PC-3 (cell line): Measurements from ENCODE around the gene GSTM2. TPM values are rescaled to one million over a fixed set of nuclear protein-coding genes. Genes with fewer than 3 reads are reported as not detected.

Source experiments
- ATAC-seq: fragments of 200-7000 bp; cut with Tn5 transposase; 2 replicates; pipeline ENCODE4 v1.9.1; 2020; ENCODE audit warnings: mild to moderate bottlenecking, moderate library complexity
- Bru-seq: library from RNA; stranded (reverse); fragments of 400-500 nt; gene quantifications from one replicate; lab custom pipeline; 2021; lab: Mats Ljungman, UMichigan
- BruChase-seq, 2 experiments: library from RNA; stranded (reverse); fragments of 400-500 nt; gene quantifications; one replicate each; lab custom pipeline; 2021; lab: Mats Ljungman, UMichigan
- BruUV-seq: library from RNA; stranded (reverse); fragments of 400-500 nt; replicated peaks from 2 replicates; lab custom pipeline; 2021; lab: Mats Ljungman, UMichigan
- CTCF ChIA-PET: fragments of 300-600 bp; sonication (Branson Sonifier 250); formaldehyde crosslinking; loops from one replicate; lab custom pipeline; 2022; ENCODE audit warnings: antibody characterized with exemption; lab: Charles Lee
- POLR2A ChIA-PET: fragments of 300-600 bp; sonication (Branson Sonifier 250); formaldehyde crosslinking; loops from one replicate; lab custom pipeline; 2022; ENCODE audit warnings: antibody characterized with exemption; ENCODE audit not compliant: unreplicated experiment; lab: Charles Lee
- DNase-seq: peaks from one replicate; pipeline ENCODE4 v3.0.0-alpha.2; 2015
- H2AFZ ChIP-seq: fragments of 300-600 bp; sonication (generic); 2 replicates; pipeline ENCODE4 v1.6.0; 2016; ENCODE audit warnings: antibody characterized with exemption, low read length
- H3F3A ChIP-seq: fragments of 300-600 bp; sonication (generic); one replicate; pipeline ENCODE4 v1.6.0; 2017; ENCODE audit warnings: antibody characterized with exemption, low read length, control low read depth, mild to moderate bottlenecking; ENCODE audit not compliant: unreplicated experiment
- H3K27ac ChIP-seq: fragments of 300-600 bp; sonication (generic); 2 replicates; pipeline ENCODE4 v1.5.1; 2016; ENCODE audit warnings: mild to moderate bottlenecking, low read length
- H3K27me3 ChIP-seq: fragments of 300-600 bp; sonication (generic); 2 replicates; pipeline ENCODE4 v1.6.1; 2016; ENCODE audit warnings: low read length, mixed read lengths
- H3K36me3 ChIP-seq: fragments of 300-600 bp; sonication (generic); 2 replicates; pipeline ENCODE4 v1.6.1; 2016; ENCODE audit warnings: low read depth, mixed run types, low read length, mixed read lengths
- H3K4me1 ChIP-seq: fragments of 300-600 bp; sonication (generic); 2 replicates; pipeline ENCODE4 v1.5.1; 2016; ENCODE audit warnings: low read length; ENCODE audit not compliant: insufficient read depth
- H3K4me2 ChIP-seq: fragments of 300-600 bp; sonication (generic); 2 replicates; pipeline ENCODE4 v1.6.0; 2016; ENCODE audit warnings: low read length
- H3K4me3 ChIP-seq: fragments of 300-600 bp; sonication (generic); 2 replicates; pipeline ENCODE4 v1.5.1; 2016; ENCODE audit warnings: mild to moderate bottlenecking, low read length, mixed read lengths
- H3K79me2 ChIP-seq: fragments of 300-600 bp; sonication (generic); 2 replicates; pipeline ENCODE4 v1.6.1; 2017; ENCODE audit warnings: low read length, mixed read lengths
- H3K9ac ChIP-seq: fragments of 300-600 bp; sonication (generic); 2 replicates; pipeline ENCODE4 v1.6.0; 2016; ENCODE audit warnings: mild to moderate bottlenecking, low read length
- H3K9me2 ChIP-seq: fragments of 300-600 bp; sonication (generic); replicated peaks from 2 replicates; pipeline ENCODE4 v1.6.1; 2016; ENCODE audit warnings: mixed run types, low read length, mixed read lengths
- H3K9me3 ChIP-seq: fragments of 300-600 bp; sonication (generic); 2 replicates; pipeline ENCODE4 v1.6.1; 2016; ENCODE audit warnings: low read length, mixed read lengths
- H4K20me1 ChIP-seq: fragments of 300-600 bp; sonication (generic); 2 replicates; pipeline ENCODE4 v1.6.1; 2016; ENCODE audit warnings: low read length, mixed read lengths
- CTCF ChIP-seq: fragments of 300-600 bp; sonication (generic); conservative IDR thresholded peaks from 2 replicates; pipeline ENCODE4 v1.5.1; 2017; ENCODE audit warnings: antibody characterized with exemption, low read depth, mild to moderate bottlenecking, low read length
- EZH2 ChIP-seq: fragments of 300-600 bp; sonication (generic); IDR thresholded peaks from one replicate; pipeline ENCODE4 v1.6.1; 2017; ENCODE audit warnings: antibody characterized with exemption, mild to moderate bottlenecking, low read length; ENCODE audit not compliant: unreplicated experiment
- EZH2phosphoT487 ChIP-seq: fragments of 300-600 bp; sonication (generic); IDR thresholded peaks from 2 replicates; pipeline ENCODE4 v1.6.1; 2018; ENCODE audit warnings: mild to moderate bottlenecking, antibody characterized with exemption, low read length, borderline replicate concordance
- intact Hi-C: fragments of 100-400 bp; cut with micrococcal nuclease; formaldehyde crosslinking; loops from 2 replicates; pipeline ENCODE4 v1.9.0; 2023
- long read RNA-seq: library from polyadenylated mRNA; unstranded; transcript quantifications from one replicate; pipeline ENCODE4 v2.0.0, GENCODE V29; 2021; ENCODE audit not compliant: unreplicated experiment
- total RNA-seq: library from RNA; depleted of rRNA; stranded (reverse); fragments of >200 nt; gene quantifications from 2 replicates; pipeline ENCODE4 v1.2.3, GENCODE V29; 2014; rRNA removed

Gene GSTM2
- total RNA-seq (29.0 and 38.6 TPM in 2 replicates), Bru-seq, nascent RNA (percentile 33 among the genes with signal in this experiment), BruChase-seq, experiment 1, labeled RNA remaining after a 6-hour chase (percentile 41 among the genes with signal in this experiment), BruChase-seq, experiment 2, labeled RNA remaining after a 2-hour chase (percentile 44 among the genes with signal in this experiment)
- long read RNA-seq, transcript GSTM2-201 (8 exons, 1,157 nt) = major isoform, 12 of 29 reads
- long read RNA-seq, partial matches to known transcripts = 3 of 29 reads
- long read RNA-seq, other reads (novel, unspliced or antisense) = 12 of 29 reads

- Histone ChIP-seq H3K4me3 (peak within 1 kb of the TSS; percentile 64), H3K36me3 (no peaks in the 10 kb centered on the region), H3K4me2 (peak within 1 kb of the TSS; percentile 75), H3K79me2 (no peaks in the 10 kb centered on the region), H3K9me3 (no peaks in the 10 kb centered on the region), H4K20me1 (no peaks in the 10 kb centered on the region), H3K27me3 (no peaks in the 10 kb centered on the region), H3F3A (no peaks in the 10 kb centered on the region), H3K9me2 (no peaks in the 10 kb centered on the region), H3K9ac (peak within 1 kb of the TSS; percentile 4; the same call in 1 of the 2 replicates), H3K4me1 (peaks cover 28% of the 10 kb centered on the region), H3K27ac (no peak within 1 kb of the TSS), H2AFZ (peak within 1 kb of the TSS; percentile 69)
- ATAC-seq (peak; percentile 99), DNase-seq (peak; percentile 86)
- ChIA-PET CTCF (no interaction called here), POLR2A (interaction anchor here (0.6 kb wide), 1 partner anchor 919 kb away, joined by 3 read pairs; no protein-coding TSS in a partner anchor)
- no TSS peak for BruUV-seq
- intact Hi-C loops = no loop called here
- TF ChIP-seq CTCF (no peak), EZH2 (no peak), EZH2phosphoT487 (no peak)
Observed at GRCh38 chr1:109667452-109668122, at the start of gene GSTM2. TSS of gene GSTM2 (plus strand) at chr1:109668057. CDS start at chr1:109668116, 59 bp downstream.

GRCh38 chr1:109618661-109619575 lies 48.9 kb upstream of the GSTM2 start:
- POLR2A ChIA-PET = interaction anchor here (0.5 to 2.0 kb wide), 2 partner anchors 70 to 225 kb away, joined by 4 to 7 read pairs; partner anchors contain the start of gene GNAI3
- intact Hi-C loops = no loop called here
- Histone ChIP-seq H3K36me3 (no peaks in the 10 kb centered on the region), H3K27ac (peak overlapping the region; percentile 21), H3K9me2 (no peaks in the 10 kb centered on the region), H3K4me3 (peak overlapping the region; percentile 95), H3K79me2 (peaks cover 43% of the 10 kb centered on the region), H2AFZ (peak overlapping the region; percentile 94), H3K9ac (peak overlapping the region; percentile 88), H3F3A (no peaks in the 10 kb centered on the region), H3K27me3 (no peaks in the 10 kb centered on the region), H3K4me2 (peak overlapping the region; percentile 99), H3K4me1 (peaks cover 24% of the 10 kb centered on the region), H4K20me1 (peaks cover 9% of the 10 kb centered on the region), H3K9me3 (no peaks in the 10 kb centered on the region)
- DNase-seq = no peak
- CTCF ChIA-PET = interaction anchor here (0.6 kb wide), 2 partner anchors 155 to 366 kb away, joined by 3 to 4 read pairs; partner anchors contain the start of gene AHCYL1
- TSS peak; percentile 79 for BruUV-seq
- TF ChIP-seq CTCF (no peak), EZH2 (no peak), EZH2phosphoT487 (no peak)
- ATAC-seq = no peak
